PC-9 (cell line): Measurements from ENCODE around the gene WASHC2A. TPM values are rescaled to one million over a fixed set of nuclear protein-coding genes. Genes with fewer than 3 reads are reported as not detected.
"Not testable (repeated sequence)": the region's sequence is repeated elsewhere in the genome, so short reads cannot be mapped to it uniquely, and the experiment has no call there.

ENCODE experiments used
- BruUV-seq: library from RNA; stranded (reverse); fragments of 400-500 nt; replicated peaks from 2 replicates; lab custom pipeline; 2021; lab: Mats Ljungman, UMichigan
- CTCF ChIA-PET: fragments of 300-600 bp; sonication (Branson Sonifier 250); formaldehyde crosslinking; loops from one replicate; lab custom pipeline; 2022; ENCODE audit warnings: antibody characterized with exemption; lab: Charles Lee
- POLR2A ChIA-PET: fragments of 300-600 bp; sonication (Branson Sonifier 250); formaldehyde crosslinking; loops from one replicate; lab custom pipeline; 2022; ENCODE audit warnings: antibody characterized with exemption; ENCODE audit not compliant: unreplicated experiment; lab: Charles Lee
- DNase-seq, 2 experiments: peaks; one replicate each; pipeline versions ENCODE4 v3.0.0 to v3.0.0-alpha.2; 2015 to 2022; ENCODE audit warnings: mixed read lengths in 1 of 2
- H2AFZ ChIP-seq: fragments of 200-600 bp; sonication (generic); 2 replicates; pipeline ENCODE4 v1.8.1; 2017; ENCODE audit warnings: antibody characterized with exemption
- H3F3A ChIP-seq: fragments of 200-600 bp; sonication (generic); 2 replicates; pipeline ENCODE4 v1.8.1; 2017; ENCODE audit warnings: antibody characterized with exemption, mild to moderate bottlenecking, low read depth; ENCODE audit not compliant: insufficient read depth
- H3K27ac ChIP-seq: fragments of 200-600 bp; sonication (generic); 2 replicates; pipeline ENCODE4 v1.6.1; 2016; ENCODE audit warnings: mixed run types
- H3K27me3 ChIP-seq: fragments of 200-600 bp; sonication (generic); 2 replicates; pipeline ENCODE4 v1.6.1; 2016; ENCODE audit warnings: low read depth, mixed run types; ENCODE audit not compliant: insufficient read depth
- H3K36me3 ChIP-seq: fragments of 200-600 bp; sonication (generic); 2 replicates; pipeline ENCODE4 v1.6.1; 2016; ENCODE audit warnings: low read depth, mixed run types
- H3K4me1 ChIP-seq: fragments of 200-600 bp; sonication (generic); replicated peaks from 2 replicates; pipeline ENCODE4 v1.6.1; 2016; ENCODE audit warnings: mixed run types; ENCODE audit not compliant: insufficient read depth
- H3K4me2 ChIP-seq: fragments of 200-600 bp; sonication (generic); 2 replicates; pipeline ENCODE4 v1.6.1; 2017; ENCODE audit warnings: mixed run types
- H3K4me3 ChIP-seq: fragments of 200-600 bp; sonication (generic); 2 replicates; pipeline ENCODE4 v1.6.1; 2016; ENCODE audit warnings: mixed run types
- H3K79me2 ChIP-seq: fragments of 200-600 bp; sonication (generic); 2 replicates; pipeline ENCODE4 v1.6.1; 2017; ENCODE audit warnings: low read depth, mixed run types
- H3K9me2 ChIP-seq: fragments of 200-600 bp; sonication (generic); 2 replicates; pipeline ENCODE4 v1.8.1; 2017; ENCODE audit warnings: mild to moderate bottlenecking; ENCODE audit not compliant: insufficient read depth
- H3K9me3 ChIP-seq: fragments of 200-600 bp; sonication (generic); 2 replicates; pipeline ENCODE4 v1.8.1; 2016; ENCODE audit warnings: low read depth; ENCODE audit not compliant: insufficient read depth
- H4K20me1 ChIP-seq: fragments of 200-600 bp; sonication (generic); 2 replicates; pipeline ENCODE4 v1.8.1; 2017; ENCODE audit not compliant: insufficient read depth
- intact Hi-C: fragments of 100-400 bp; cut with micrococcal nuclease; formaldehyde crosslinking; loops from one replicate; pipeline ENCODE4 v1.10.0; 2022; ENCODE audit not compliant: unreplicated experiment
- total RNA-seq: library from RNA; stranded (reverse); gene quantifications from 2 replicates; pipeline ENCODE4 v1.2.3, GENCODE V29; 2021

Gene WASHC2A
- total RNA-seq, 1 experiment from 2014 or later: 42.6 TPM

GRCh38 chr10:50174788-50175525, 107.2 kb downstream of the WASHC2A start:
- H4K20me1 ChIP-seq, H3F3A ChIP-seq, H3K27me3 ChIP-seq, H3K4me3 ChIP-seq, CTCF ChIA-PET, H3K9me3 ChIP-seq, H3K27ac ChIP-seq, H2AFZ ChIP-seq, H3K4me1 ChIP-seq, intact Hi-C loops, POLR2A ChIA-PET, H3K79me2 ChIP-seq, H3K4me2 ChIP-seq, H3K36me3 ChIP-seq, H3K9me2 ChIP-seq, BruUV-seq: not testable (repeated sequence)
- peak in 1 of 2 experiments; percentile 44 for DNase-seq

Other genes with a start within 250 kb of the WASHC2A start
- 38.8 and 39.0 TPM in 2 replicates for gene PARG, start 125.9 kb upstream of the WASHC2A start, total RNA-seq
- gene TIMM23B, start 125.9 kb upstream of the WASHC2A start, total RNA-seq: 15.1 and 17.3 TPM in 2 replicates
- gene AGAP6, start 79.5 kb upstream of the WASHC2A start, total RNA-seq: 16.0 and 17.9 TPM in 2 replicates
- 0.80 and 8.3 TPM in 2 replicates for gene ASAH2, start 183.6 kb downstream of the WASHC2A start, total RNA-seq